ENCODE results near the gene TLX2. TPM values are rescaled to one million over a fixed set of nuclear protein-coding genes. Genes with fewer than 3 reads are reported as not detected.

Gene TLX2
- polyA plus RNA-seq, 3 donors = not detected

GRCh38 chr2:74554820-74555531 lies 40.7 kb downstream of the TLX2 start:
- Histone ChIP-seq H3K27ac (ENCODE audit: low read depth in 1 of 2, low read length in 2 of 2) (peak overlapping the region; percentile 82 to 94), H3K4me2 (replicated peaks; ENCODE audit: extremely low read depth, low read length, poor library complexity, severe bottlenecking) (peak overlapping the region; percentile 97), H3K4me3 (replicated peaks in 1 of 3; ENCODE audit: low read depth in 2 of 3, low read length in 3 of 3) (peak overlapping the region; percentile 94 to 99 (median 98)), H3K79me2 (ENCODE audit: insufficient read depth, low read length) (peaks cover 61% of the 10 kb centered on the region), H3K9ac (ENCODE audit: insufficient read depth, low read length, poor library complexity, severe bottlenecking) (peak overlapping the region; percentile 88), H3K4me1 (ENCODE audit: control insufficient read depth in 1 of 2, insufficient read depth in 2 of 2, low read length in 2 of 2) (peaks cover 23 to 42% of the 10 kb centered on the region in 2 donors), H3K36me3 (replicated peaks in 1 of 2; ENCODE audit: control insufficient read depth in 1 of 2, insufficient read depth in 2 of 2, low read length in 2 of 2) (peaks cover 20 to 28% of the 10 kb centered on the region in 2 donors), H4K20me1 (ENCODE audit: insufficient read depth, low read length) (peaks cover 22% of the 10 kb centered on the region), H3K9me3 (replicated peaks in 1 of 2; ENCODE audit: control insufficient read depth in 1 of 2, insufficient read depth in 1 of 2, low read length in 2 of 2) (no peaks in the 10 kb centered on the region), H2AFZ (ENCODE audit: insufficient read depth, low read depth, low read length, poor library complexity, severe bottlenecking) (peak overlapping the region; percentile 90), H3K27me3 (ENCODE audit: control insufficient read depth in 2 of 2, insufficient read depth in 2 of 2, low read length in 2 of 2) (no peaks in the 10 kb centered on the region)
- no peak for TF ChIP-seq CTCF (IDR thresholded peaks at IDR 0.05)
- DNase-seq = peak in 2 of 3 donors; percentile 44 to 49
- Mint-ChIP-seq H3K9me3 (no peaks in the 10 kb centered on the region), H3K4me1 (peaks cover 40% of the 10 kb centered on the region), H3K27me3 (ENCODE audit: low read depth in 3 of 3) (peaks cover 0 to 2% (median 2%) of the 10 kb centered on the region in 3 donors), H3K27ac (peak overlapping the region; percentile 91 to 98 (median 96)), H3K4me3 (peak overlapping the region; percentile 98 to 99), H3K36me3 (peaks cover 27 to 38% of the 10 kb centered on the region in 2 donors)
- WGBS (ENCODE audit: insufficient coverage) = under 1% methylated on average over 51 of the region's 58 CpGs
- intact Hi-C loops (cut with micrococcal nuclease) = loop anchor here (5.0 kb wide), 1 partner anchor 32 kb away; no protein-coding TSS in a partner anchor

GRCh38 chr2:74555610-74556103 lies 41.4 kb downstream of the TLX2 start:
- peaks cover 24 to 33% of the 10 kb centered on the region in 2 donors for H3K36me3 Mint-ChIP-seq
- H3K9me3 Mint-ChIP-seq = no peaks in the 10 kb centered on the region
- H3K4me3 ChIP-seq (replicated peaks in 1 of 3; ENCODE audit: low read depth in 2 of 3, low read length in 3 of 3) = peak overlapping the region; percentile 94 to 99 (median 98)
- peak overlapping the region; percentile 88 for H3K9ac ChIP-seq (ENCODE audit: insufficient read depth, low read length, poor library complexity, severe bottlenecking)
- H3K79me2 ChIP-seq (ENCODE audit: insufficient read depth, low read length) = peaks cover 54% of the 10 kb centered on the region
- H3K4me1 Mint-ChIP-seq = peaks cover 42% of the 10 kb centered on the region
- H3K4me2 ChIP-seq (replicated peaks; ENCODE audit: extremely low read depth, low read length, poor library complexity, severe bottlenecking) = peak overlapping the region; percentile 97
- peaks cover 23% of the 10 kb centered on the region for H4K20me1 ChIP-seq (ENCODE audit: insufficient read depth, low read length)
- H3K4me1 ChIP-seq (ENCODE audit: control insufficient read depth in 1 of 2, insufficient read depth in 2 of 2, low read length in 2 of 2) = peaks cover 23 to 42% of the 10 kb centered on the region in 2 donors
- intact Hi-C loops (cut with micrococcal nuclease) = no loop called here
- H2AFZ ChIP-seq (ENCODE audit: insufficient read depth, low read depth, low read length, poor library complexity, severe bottlenecking) = peak overlapping the region; percentile 90
- DNase-seq = peak; percentile 43 to 59 (median 57)
- no peaks in the 10 kb centered on the region for H3K27me3 ChIP-seq (ENCODE audit: control insufficient read depth in 2 of 2, insufficient read depth in 2 of 2, low read length in 2 of 2)
- H3K27ac ChIP-seq (ENCODE audit: low read depth in 1 of 2, low read length in 2 of 2) = peak overlapping the region; percentile 82 to 94
- WGBS (ENCODE audit: insufficient coverage) = 28% methylated on average over 13 of the region's 17 CpGs
- peaks cover 20 to 28% of the 10 kb centered on the region in 2 donors for H3K36me3 ChIP-seq (replicated peaks in 1 of 2; ENCODE audit: control insufficient read depth in 1 of 2, insufficient read depth in 2 of 2, low read length in 2 of 2)
- no peak for TF ChIP-seq CTCF (IDR thresholded peaks at IDR 0.05)
- no peaks in the 10 kb centered on the region for H3K9me3 ChIP-seq (replicated peaks in 1 of 2; ENCODE audit: control insufficient read depth in 1 of 2, insufficient read depth in 1 of 2, low read length in 2 of 2)
- peaks cover 0 to 4% (median 2%) of the 10 kb centered on the region in 3 donors for H3K27me3 Mint-ChIP-seq (ENCODE audit: low read depth in 3 of 3)
- H3K4me3 Mint-ChIP-seq = peak overlapping the region; percentile 98 to 99
- H3K27ac Mint-ChIP-seq = peak overlapping the region; percentile 91 to 98 (median 96)

All from CD14-positive monocyte (primary cell).